ENCODE data around the gene PTCSC3. TPM values are rescaled to one million over a fixed set of nuclear protein-coding genes. Genes with fewer than 3 reads are reported as not detected.
"Not testable (repeated sequence)": the region's sequence is repeated elsewhere in the genome, so short reads cannot be mapped to it uniquely, and the experiment has no call there.

The PTCSC3 gene
- total and polyA plus RNA-seq, 12 donors, result not detected

- H3K9me3 ChIP-seq, result no peaks in the 10 kb centered on the region
- no peak for TF ChIP-seq CTCF (IDR thresholded peaks at IDR 0.05)
- no peaks in the 10 kb centered on the region for H3K36me3 ChIP-seq
- H3K27me3 ChIP-seq, result peaks cover 0 to 4% (median 2%) of the 10 kb centered on the region in 7 donors
- DNase-seq, result no peak
- ATAC-seq, result no peak
- intact Hi-C loops (cut with DNase I), result no loop called here
- H3K4me1 ChIP-seq, result no peaks in the 10 kb centered on the region
- H3K4me3 ChIP-seq, result no peak overlapping the region
- WGBS, 2 donors, result 2 to 3% methylated on average over 1 of the region's 1 CpG
- no peak overlapping the region for H3K27ac ChIP-seq
Observed at GRCh38 chr14:36105401-36105800, 71.1 kb downstream of the PTCSC3 start.

DNA sequence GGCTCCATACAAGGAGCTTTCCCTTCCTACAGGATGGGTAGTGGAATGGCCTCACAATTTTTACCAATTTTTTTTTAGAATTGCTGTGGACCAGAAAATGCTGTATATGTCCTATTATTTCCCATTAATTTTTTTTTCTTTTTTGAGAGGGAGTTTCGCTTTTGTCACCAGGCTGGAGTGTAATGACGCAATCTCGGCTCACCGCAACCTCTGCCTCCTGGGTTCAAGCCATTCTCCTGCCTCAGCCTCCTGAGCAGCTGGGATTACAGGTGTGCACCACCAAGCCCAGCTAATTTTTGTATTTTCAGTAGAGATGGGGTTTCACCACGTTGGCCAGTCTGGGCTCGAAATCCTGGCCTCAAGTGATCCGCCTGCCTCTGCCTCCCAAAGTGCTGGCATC lies 72.3 kb downstream of the PTCSC3 start:
- 74 to 81% methylated on average over 7 of the region's 7 CpGs for WGBS, 2 donors
- H3K36me3 ChIP-seq; H3K27ac ChIP-seq; H3K9me3 ChIP-seq; DNase-seq; H3K27me3 ChIP-seq; intact Hi-C loops (cut with DNase I); H3K4me3 ChIP-seq; H3K4me1 ChIP-seq; ATAC-seq: not testable (repeated sequence)

DNA sequence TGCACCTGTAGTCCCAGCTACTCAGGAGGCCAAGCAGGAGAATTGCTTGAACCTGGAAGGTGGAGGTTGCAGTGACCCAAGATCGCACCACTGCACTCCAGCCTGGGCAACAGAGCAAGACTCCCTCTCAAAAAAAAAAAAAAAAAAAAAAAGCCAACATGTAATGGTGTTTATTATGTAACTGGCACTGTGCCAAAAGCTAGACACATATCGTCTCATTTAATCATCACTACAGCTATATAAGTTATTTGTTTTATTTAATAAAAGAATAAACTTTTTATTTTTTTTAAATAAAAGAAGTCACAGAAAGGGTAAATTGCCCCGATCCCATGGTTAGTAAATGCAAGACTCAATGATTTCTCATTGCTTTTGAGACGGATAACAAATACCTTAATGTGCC lies 76.9 kb downstream of the PTCSC3 start:
- Histone ChIP-seq H3K27me3 (peaks cover 0 to 14% (median 4%) of the 10 kb centered on the region in 7 donors), H3K4me1 (no peaks in the 10 kb centered on the region), H3K4me3 (no peak overlapping the region), H3K9me3 (no peaks in the 10 kb centered on the region), H3K36me3 (no peaks in the 10 kb centered on the region), H3K27ac (no peak overlapping the region)
- no peak for ATAC-seq
- 87 to 90% methylated on average over 4 of the region's 4 CpGs for WGBS, 2 donors
- no peak for DNase-seq
- intact Hi-C loops (cut with DNase I), result no loop called here
- TF ChIP-seq CTCF (IDR thresholded peaks at IDR 0.05), result no peak

DNA sequence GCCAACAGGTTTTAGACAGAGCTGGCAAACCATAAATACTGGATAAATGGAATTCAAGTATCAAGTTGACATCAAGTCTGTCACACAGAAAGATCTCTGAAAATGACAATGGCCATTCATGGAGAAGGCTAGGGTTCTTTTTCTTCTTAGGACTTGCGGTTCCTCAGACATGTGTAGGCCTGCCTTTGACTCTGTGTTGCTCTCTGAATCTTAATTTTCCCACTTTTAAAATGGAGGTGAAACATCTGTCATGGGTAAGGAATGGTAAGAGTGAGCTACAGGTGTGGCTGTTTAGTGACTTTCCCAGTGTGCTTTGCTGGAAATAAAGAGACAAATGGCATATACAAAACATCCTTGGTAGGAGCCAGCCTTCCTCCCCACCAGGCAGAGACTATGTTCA lies 79.2 kb downstream of the PTCSC3 start:
- DNase-seq, result no peak
- H3K4me1 ChIP-seq, result no peaks in the 10 kb centered on the region
- WGBS, 2 donors, result 92 to 94% methylated on average over 1 of the region's 1 CpG
- no peak for ATAC-seq
- H3K36me3 ChIP-seq, result no peaks in the 10 kb centered on the region
- no peaks in the 10 kb centered on the region for H3K9me3 ChIP-seq
- no peak overlapping the region for H3K27ac ChIP-seq
- TF ChIP-seq CTCF (IDR thresholded peaks at IDR 0.05), result no peak
- H3K4me3 ChIP-seq, result no peak overlapping the region
- H3K27me3 ChIP-seq, result peaks cover 0 to 14% (median 0%) of the 10 kb centered on the region in 7 donors
- intact Hi-C loops (cut with DNase I), result no loop called here

GRCh38 chr14:36096090-36096489 lies 80.4 kb downstream of the PTCSC3 start:
- Histone ChIP-seq H3K27ac (no peak overlapping the region), H3K27me3 (peaks cover 0 to 14% (median 0%) of the 10 kb centered on the region in 7 donors), H3K4me1 (peaks cover 0 to 4% (median 0%) of the 10 kb centered on the region in 9 donors), H3K9me3 (no peaks in the 10 kb centered on the region), H3K4me3 (no peak overlapping the region), H3K36me3 (no peaks in the 10 kb centered on the region)
- DNase-seq (no peak), ATAC-seq (no peak)
- intact Hi-C loops (cut with DNase I), result no loop called here
- TF ChIP-seq CTCF (IDR thresholded peaks at IDR 0.05), result no peak

All from heart right ventricle (tissue), 16 donors.